Smooth muscle cell (in vitro differentiated cells): ENCODE measurements around the gene DEUP1. TPM values are rescaled to one million over a fixed set of nuclear protein-coding genes. Genes with fewer than 3 reads are reported as not detected.

Source experiments
- DNase-seq: peaks from one replicate; lab custom pipeline; 2025; ENCODE audit not compliant: unreplicated experiment; lab: John Stamatoyannopoulos, UW
- H2AFZ ChIP-seq: fragments of 200-600 bp; sonication (generic); 2 replicates; pipeline ENCODE4 v1.6.0; 2016; ENCODE audit warnings: antibody characterized with exemption, low read depth, mild to moderate bottlenecking
- H3F3A ChIP-seq: fragments of 200-600 bp; sonication (generic); 2 replicates; pipeline ENCODE4 v1.6.0; 2017; ENCODE audit warnings: antibody characterized with exemption, low read depth
- H3K27ac ChIP-seq: fragments of 200-600 bp; sonication (generic); 2 replicates; pipeline ENCODE4 v1.5.1; 2016; ENCODE audit warnings: low read depth, mild to moderate bottlenecking
- H3K27me3 ChIP-seq: fragments of 200-600 bp; sonication (generic); 2 replicates; pipeline ENCODE4 v1.6.1; 2016; ENCODE audit warnings: low read depth, mild to moderate bottlenecking
- H3K36me3 ChIP-seq: fragments of 200-600 bp; sonication (generic); 2 replicates; pipeline ENCODE4 v1.5.1; 2016; ENCODE audit warnings: low read depth
- H3K4me1 ChIP-seq: fragments of 200-600 bp; sonication (generic); 2 replicates; pipeline ENCODE4 v1.5.1; 2016; ENCODE audit warnings: low read depth
- H3K4me2 ChIP-seq: fragments of 200-600 bp; sonication (generic); 2 replicates; pipeline ENCODE4 v1.6.0; 2016; ENCODE audit warnings: mild to moderate bottlenecking
- H3K4me3 ChIP-seq: fragments of 200-600 bp; sonication (generic); 2 replicates; pipeline ENCODE4 v1.5.1; 2016; ENCODE audit warnings: mild to moderate bottlenecking
- H3K79me2 ChIP-seq: fragments of 200-600 bp; sonication (generic); 2 replicates; pipeline ENCODE4 v1.6.0; 2016; ENCODE audit warnings: low read depth, mild to moderate bottlenecking
- H3K9ac ChIP-seq: fragments of 200-600 bp; sonication (generic); 2 replicates; pipeline ENCODE4 v1.6.0; 2016; ENCODE audit warnings: low read depth
- H3K9me3 ChIP-seq: fragments of 200-600 bp; sonication (generic); replicated peaks from 2 replicates; pipeline ENCODE4 v1.5.1; 2016; ENCODE audit warnings: low read depth
- H4K20me1 ChIP-seq: fragments of 200-600 bp; sonication (generic); 2 replicates; pipeline ENCODE4 v1.6.0; 2016; ENCODE audit warnings: low read depth
- CTCF ChIP-seq: fragments of 200-600 bp; sonication (generic); IDR thresholded peaks from 2 replicates; pipeline ENCODE4 v1.5.1; 2017; ENCODE audit warnings: borderline replicate concordance, mild to moderate bottlenecking, antibody characterized with exemption; ENCODE audit not compliant: insufficient read depth, poor library complexity, severe bottlenecking
- WGBS: methylation state at CpG from one replicate; pipeline ENCODE4 v1.1.7; 2016; ENCODE audit warnings: low lambda C conversion rate; 5-methylcytosine and 5-hydroxymethylcytosine counted together
- polyA plus RNA-seq: library from polyadenylated mRNA; unstranded; fragments of >200 nt; fragmentation: Nextera tagmentation; extraction: Ambion mirVana; gene quantifications from 2 replicates; pipeline ENCODE4 v1.2.1, GENCODE V29; 2016
- total RNA-seq: library from RNA; depleted of rRNA; stranded (reverse); fragments of >200 nt; gene quantifications from 2 replicates; pipeline ENCODE4 v1.2.3, GENCODE V29; 2014

DEUP1 gene
- total and polyA plus RNA-seq, 2 experiments from 2014 or later = 0.90 TPM; not detected in 1

GRCh38 chr11:93326681-93327080, 3.9 kb upstream of the DEUP1 start:
- H2AFZ ChIP-seq = no peak overlapping the region
- no peaks in the 10 kb centered on the region for H3K9me3 ChIP-seq
- DNase-seq = no peak
- H3K27ac ChIP-seq = no peak overlapping the region
- WGBS = 95% methylated on average over 4 of the region's 4 CpGs
- no peak overlapping the region for H3K4me3 ChIP-seq
- no peak overlapping the region for H3K9ac ChIP-seq
- no peaks in the 10 kb centered on the region for H3K4me1 ChIP-seq
- no peak overlapping the region for H3K4me2 ChIP-seq
- no peak for TF ChIP-seq CTCF
- H3K36me3 ChIP-seq = no peaks in the 10 kb centered on the region
- no peaks in the 10 kb centered on the region for H4K20me1 ChIP-seq
- H3F3A ChIP-seq = no peaks in the 10 kb centered on the region
- no peaks in the 10 kb centered on the region for H3K79me2 ChIP-seq
- H3K27me3 ChIP-seq = no peaks in the 10 kb centered on the region

- no peak for DNase-seq
- Histone ChIP-seq H3K27ac (no peak overlapping the region), H3K36me3 (no peaks in the 10 kb centered on the region), H3K4me2 (peak overlapping the region; percentile 88), H2AFZ (peak overlapping the region; percentile 98), H4K20me1 (no peaks in the 10 kb centered on the region), H3K4me3 (peak overlapping the region; percentile 62), H3K9ac (peak overlapping the region; percentile 29), H3K27me3 (no peaks in the 10 kb centered on the region), H3K9me3 (no peaks in the 10 kb centered on the region), H3K4me1 (no peaks in the 10 kb centered on the region), H3F3A (no peaks in the 10 kb centered on the region), H3K79me2 (no peaks in the 10 kb centered on the region)
- 7% methylated on average over 16 of the region's 16 CpGs for WGBS
- TF ChIP-seq CTCF = no peak
These were observed 551 bp upstream of the DEUP1 start for GRCh38 chr11:93329936-93330445.

GRCh38 chr11:93340223-93340622, 9.7 kb downstream of the DEUP1 start:
- no peak overlapping the region for H3K4me3 ChIP-seq
- no peak overlapping the region for H3K9ac ChIP-seq
- H3K27me3 ChIP-seq = no peaks in the 10 kb centered on the region
- no peaks in the 10 kb centered on the region for H3K36me3 ChIP-seq
- no peaks in the 10 kb centered on the region for H3K4me1 ChIP-seq
- WGBS = 72% methylated on average over 2 of the region's 2 CpGs
- no peaks in the 10 kb centered on the region for H3K79me2 ChIP-seq
- no peak overlapping the region for H3K27ac ChIP-seq
- H3K9me3 ChIP-seq = no peaks in the 10 kb centered on the region
- H3F3A ChIP-seq = no peaks in the 10 kb centered on the region
- no peak for DNase-seq
- no peaks in the 10 kb centered on the region for H4K20me1 ChIP-seq
- H2AFZ ChIP-seq = no peak overlapping the region
- H3K4me2 ChIP-seq = no peak overlapping the region
- TF ChIP-seq CTCF = no peak

- H3K9ac ChIP-seq = no peak overlapping the region
- H3F3A ChIP-seq = no peaks in the 10 kb centered on the region
- no peak for TF ChIP-seq CTCF
- no peaks in the 10 kb centered on the region for H3K27me3 ChIP-seq
- no peak overlapping the region for H2AFZ ChIP-seq
- 94% methylated on average over 2 of the region's 2 CpGs for WGBS
- H4K20me1 ChIP-seq = no peaks in the 10 kb centered on the region
- no peak for DNase-seq
- H3K4me2 ChIP-seq = no peak overlapping the region
- H3K9me3 ChIP-seq = no peaks in the 10 kb centered on the region
- no peaks in the 10 kb centered on the region for H3K36me3 ChIP-seq
- H3K4me3 ChIP-seq = no peak overlapping the region
- H3K4me1 ChIP-seq = peaks cover 4% of the 10 kb centered on the region
- H3K27ac ChIP-seq = no peak overlapping the region
- H3K79me2 ChIP-seq = no peaks in the 10 kb centered on the region
These were observed 14.4 kb downstream of the DEUP1 start for GRCh38 chr11:93344855-93345333.
